IMR-90 (cell line): Measurements from ENCODE around the gene NPFFR2. TPM values are rescaled to one million over a fixed set of nuclear protein-coding genes. Genes with fewer than 3 reads are reported as not detected.

Source experiments
- ATAC-seq: fragments of 200-7000 bp; cut with Tn5 transposase; 2 replicates; pipeline ENCODE4 v1.9.1; 2020; ENCODE audit warnings: low read depth, mild to moderate bottlenecking, moderate library complexity
- BruUV-seq: library from RNA; stranded (reverse); fragments of 400-500 nt; replicated peaks from 2 replicates; lab custom pipeline; 2021; lab: Mats Ljungman, UMichigan
- CTCF ChIA-PET: fragments of 300-600 bp; formaldehyde crosslinking; extraction: SDS; loops from one replicate; lab custom pipeline; 2021; ENCODE audit warnings: antibody characterized with exemption; lab: Yijun Ruan, JAX
- POLR2A ChIA-PET: fragments of 300-600 bp; sonication (Branson Sonifier 250); formaldehyde crosslinking; loops from one replicate; lab custom pipeline; 2022; ENCODE audit warnings: antibody characterized with exemption; ENCODE audit not compliant: unreplicated experiment; lab: Charles Lee
- DNase-seq: peaks from one replicate; pipeline ENCODE4 v3.0.0; 2013
- H2AFZ ChIP-seq: replicated peaks from 2 replicates; pipeline ENCODE3; 2013; ENCODE audit warnings: low read length, mild to moderate bottlenecking; ENCODE audit not compliant: poor library complexity
- H2AK5ac ChIP-seq: 2 replicates; pipeline ENCODE4 v1.6.1; 2013; ENCODE audit warnings: low read depth, low read length, inconsistent platforms
- H2AK9ac ChIP-seq: replicated peaks from 2 replicates; pipeline ENCODE3; 2013; ENCODE audit warnings: mild to moderate bottlenecking, low read depth, low read length, moderate library complexity; ENCODE audit not compliant: poor library complexity
- H2BK120ac ChIP-seq: 2 replicates; pipeline ENCODE4 v1.6.1; 2013; ENCODE audit warnings: low read depth, low read length, inconsistent platforms
- H2BK15ac ChIP-seq: 3 replicates; pipeline ENCODE4 v1.6.1; 2013; ENCODE audit warnings: low read depth, low read length, inconsistent platforms
- H2BK20ac ChIP-seq: 2 replicates; pipeline ENCODE4 v1.6.1; 2013; ENCODE audit warnings: low read depth, mild to moderate bottlenecking, inconsistent platforms, low read length, moderate library complexity
- H2BK5ac ChIP-seq: 2 replicates; pipeline ENCODE4 v1.6.1; 2013; ENCODE audit warnings: mild to moderate bottlenecking, low read depth, low read length, inconsistent platforms; ENCODE audit not compliant: poor library complexity, severe bottlenecking
- H3K14ac ChIP-seq: replicated peaks from 2 replicates; pipeline ENCODE4 v1.6.1; 2013; ENCODE audit warnings: low read depth, low read length, inconsistent platforms
- H3K18ac ChIP-seq: 2 replicates; pipeline ENCODE4 v1.6.1; 2013; ENCODE audit warnings: low read depth, low read length, control low read depth
- H3K23ac ChIP-seq: 2 replicates; pipeline ENCODE4 v1.6.1; 2013; ENCODE audit warnings: low read depth, low read length, inconsistent platforms
- H3K27ac ChIP-seq: 2 replicates; pipeline ENCODE4 v1.5.1; 2013; ENCODE audit warnings: mild to moderate bottlenecking, control low read depth, low read length; ENCODE audit not compliant: insufficient read depth
- H3K27me3 ChIP-seq: 2 replicates; pipeline ENCODE4 v1.6.1; 2013; ENCODE audit warnings: low read length; ENCODE audit not compliant: control insufficient read depth, insufficient read depth
- H3K36me3 ChIP-seq: 2 replicates; pipeline ENCODE4 v1.6.1; 2013; ENCODE audit warnings: low read length, mixed read lengths; ENCODE audit not compliant: control insufficient read depth, insufficient read depth
- H3K4ac ChIP-seq: 2 replicates; pipeline ENCODE4 v1.6.1; 2013; ENCODE audit warnings: low read depth, low read length, inconsistent platforms
- H3K4me1 ChIP-seq: 2 replicates; pipeline ENCODE4 v1.6.1; 2013; ENCODE audit warnings: low read length, mixed read lengths; ENCODE audit not compliant: control insufficient read depth, insufficient read depth
- H3K4me2 ChIP-seq: 2 replicates; pipeline ENCODE4 v1.6.1; 2013; ENCODE audit warnings: low read depth, mild to moderate bottlenecking, control low read depth, low read length, moderate library complexity
- H3K4me3 ChIP-seq: 2 replicates; pipeline ENCODE4 v1.5.1; 2013; ENCODE audit warnings: low read depth, mild to moderate bottlenecking, control low read depth, low read length, moderate library complexity; ENCODE audit not compliant: insufficient read depth
- H3K56ac ChIP-seq: 2 replicates; pipeline ENCODE4 v1.6.1; 2013; ENCODE audit warnings: low read length, inconsistent platforms; ENCODE audit not compliant: insufficient read depth; ENCODE audit errors: extremely low read depth
- H3K79me1 ChIP-seq, 2 experiments: 2 replicates each; pipeline ENCODE4 v1.6.1; 2013; ENCODE audit warnings: low read length in 2 of 2, inconsistent platforms in 1 of 2, low read depth in 1 of 2
- H3K9ac ChIP-seq: 2 replicates; pipeline ENCODE4 v1.6.1; 2013; ENCODE audit warnings: low read depth, low read length, control low read depth
- H3K9me1 ChIP-seq: 2 replicates; pipeline ENCODE4 v1.6.1; 2013; ENCODE audit warnings: low read length, inconsistent platforms; ENCODE audit not compliant: insufficient read depth
- H3K9me3 ChIP-seq: 2 replicates; pipeline ENCODE4 v1.6.1; 2013; ENCODE audit warnings: low read length; ENCODE audit not compliant: control insufficient read depth, insufficient read depth
- H4K20me1 ChIP-seq: 2 replicates; pipeline ENCODE4 v1.6.1; 2013; ENCODE audit warnings: low read length, inconsistent platforms; ENCODE audit not compliant: insufficient read depth
- H4K5ac ChIP-seq: 2 replicates; pipeline ENCODE4 v1.6.1; 2013; ENCODE audit warnings: mild to moderate bottlenecking, low read depth, low read length, control low read depth
- H4K8ac ChIP-seq, 2 experiments: 2 replicates each; pipeline ENCODE4 v1.6.1; 2013; ENCODE audit warnings: low read depth in 2 of 2, low read length in 2 of 2, control low read depth in 1 of 2, inconsistent platforms in 1 of 2
- H4K91ac ChIP-seq: 2 replicates; pipeline ENCODE4 v1.6.1; 2013; ENCODE audit warnings: low read depth, low read length, inconsistent platforms; ENCODE audit not compliant: insufficient read depth
- BHLHE40 ChIP-seq: fragments of 150-350 bp; IDR thresholded peaks from 2 replicates; pipeline ENCODE4 v1.6.1; 2016; ENCODE audit warnings: mild to moderate bottlenecking, low read depth, low read length
- CHD1 ChIP-seq: IDR thresholded peaks from 2 replicates; pipeline ENCODE4 v1.6.1; 2012; ENCODE audit warnings: low read depth, low read length, improper control_type of control experiment
- MAFK ChIP-seq: IDR thresholded peaks from 2 replicates; pipeline ENCODE4 v1.6.1; 2012; ENCODE audit warnings: low read depth, low read length, improper control_type of control experiment
- NFE2L2 ChIP-seq: fragments of 150-350 bp; IDR thresholded peaks from 2 replicates; pipeline ENCODE4 v1.6.1; 2016; ENCODE audit warnings: low read depth, mild to moderate bottlenecking, low read length
- POLR2A ChIP-seq: IDR thresholded peaks from 2 replicates; pipeline ENCODE4 v1.6.1; 2012; ENCODE audit warnings: mild to moderate bottlenecking, low read depth, low read length
- RCOR1 ChIP-seq: IDR thresholded peaks from 2 replicates; pipeline ENCODE4 v1.6.1; 2012; ENCODE audit warnings: mild to moderate bottlenecking, low read length, improper control_type of control experiment; ENCODE audit not compliant: insufficient replicate concordance
- dilution Hi-C: fragments of 300-500 bp; cut with HindIII; formaldehyde crosslinking; loops from one replicate; pipeline ENCODE4 v1.14.3; 2018; ENCODE audit warnings: low sequenced_read_pairs; ENCODE audit not compliant: unreplicated experiment
- in situ Hi-C: fragments of 300-500 bp; cut with MboI; formaldehyde crosslinking; loops from 3 replicates; pipeline ENCODE4 v1.14.3; 2019; ENCODE audit warnings: low sequenced_read_pairs, inconsistent platforms, mixed read lengths
- intact Hi-C: fragments of 100-400 bp; cut with micrococcal nuclease; formaldehyde crosslinking; loops from 2 replicates; pipeline ENCODE4 v1.10.0; 2022
- polyA plus RNA-seq, 3 experiments: library from polyadenylated mRNA; depleted of rRNA; stranded (reverse); fragments of >200 nt; gene quantifications; 2 replicates each; pipeline ENCODE4 v1.2.3, GENCODE V29; 2012; ENCODE audit warnings: low replicate concordance in 1 of 3
- total RNA-seq: library from RNA; depleted of rRNA; stranded (reverse); fragments of >200 nt; gene quantifications from 2 replicates; pipeline ENCODE4 v1.2.3, GENCODE V29; 2012

NPFFR2 gene
- total and polyA plus RNA-seq, 2 of the 4 experiments (the other 2 are of a cell fraction), result not detected

GRCh38 chr4:72076562-72076961 is 44.8 kb downstream of the NPFFR2 start:
- CTCF ChIA-PET, result no interaction called here
- H3K27me3 ChIP-seq, result no peaks in the 10 kb centered on the region
- no peak overlapping the region for H3K14ac ChIP-seq
- H3K56ac ChIP-seq, result no peak overlapping the region
- intact Hi-C loops, result no loop called here
- dilution Hi-C loops, result no loop called here
- POLR2A ChIA-PET, result no interaction called here
- H4K91ac ChIP-seq, result no peak overlapping the region
- no peak overlapping the region for H2BK20ac ChIP-seq
- H4K5ac ChIP-seq, result no peak overlapping the region
- no peak overlapping the region for H3K4ac ChIP-seq
- no peaks in the 10 kb centered on the region for H3K9me3 ChIP-seq
- no peak overlapping the region for H2AK9ac ChIP-seq
- no peak overlapping the region for H2BK5ac ChIP-seq
- no peak overlapping the region for H2BK120ac ChIP-seq
- H3K9ac ChIP-seq, result no peak overlapping the region
- H3K23ac ChIP-seq, result no peak overlapping the region
- no peaks in the 10 kb centered on the region for H3K4me1 ChIP-seq
- H2AK5ac ChIP-seq, result no peak overlapping the region
- H3K4me3 ChIP-seq, result no peak overlapping the region
- no peak overlapping the region for H4K8ac ChIP-seq
- ATAC-seq (no peak), DNase-seq (no peak)
- in situ Hi-C loops, result no loop called here
- H3K9me1 ChIP-seq, result no peaks in the 10 kb centered on the region
- no peak overlapping the region for H2AFZ ChIP-seq
- H3K27ac ChIP-seq, result no peak overlapping the region
- H4K20me1 ChIP-seq, result no peaks in the 10 kb centered on the region
- H3K4me2 ChIP-seq, result no peak overlapping the region
- H3K79me1 ChIP-seq, result no peaks in the 10 kb centered on the region
- H3K36me3 ChIP-seq, result no peaks in the 10 kb centered on the region
- H3K18ac ChIP-seq, result no peak overlapping the region
- no peak overlapping the region for H2BK15ac ChIP-seq
- TF ChIP-seq RCOR1, result no peak
- TF ChIP-seq POLR2A, result no peak
- TF ChIP-seq CHD1, result no peak
- TF ChIP-seq NFE2L2, result no peak
- TF ChIP-seq MAFK, result no peak
- TF ChIP-seq BHLHE40, result no peak
- no TSS peak for BruUV-seq
